Brain microvascular endothelial cell (primary cell): ENCODE results near the gene DDX52.

ENCODE experiments used
- DNase-seq: peaks from one replicate; pipeline ENCODE4 v3.0.0-alpha.2; 2020
- H3K27ac ChIP-seq: fragments of 250-450 bp; sonication (Bioruptor Pico); 2 replicates; pipeline ENCODE4 v1.5.1; 2020; ENCODE audit warnings: mild to moderate bottlenecking, moderate library complexity
- H3K27me3 ChIP-seq: fragments of 250-450 bp; sonication (Bioruptor Pico); replicated peaks from 2 replicates; pipeline ENCODE4 v1.5.1; 2020; ENCODE audit warnings: mild to moderate bottlenecking
- H3K36me3 ChIP-seq: fragments of 250-450 bp; sonication (Bioruptor Pico); replicated peaks from 2 replicates; pipeline ENCODE4 v1.5.1; 2020; ENCODE audit warnings: mild to moderate bottlenecking
- H3K4me3 ChIP-seq: 2 replicates; pipeline ENCODE4 v1.5.1; 2011; ENCODE audit warnings: low read depth, mild to moderate bottlenecking, control low read depth, low read length, moderate library complexity
- in situ Hi-C: cut with HindIII; loops from 2 replicates; pipeline ENCODE4 v1.10.0; 2017; ENCODE audit warnings: low sequenced_read_pairs, low pct_ligation_motif_present
- TF ChIP-seq, protein P1 (sequence below): IDR thresholded peaks from 2 replicates; pipeline ENCODE4 v1.5.1; 2011; ENCODE audit warnings: low read depth, mild to moderate bottlenecking, moderate library complexity, low read length, control low read depth, inconsistent platforms; ENCODE audit errors: missing control alignments

DDX52 gene

DNA sequence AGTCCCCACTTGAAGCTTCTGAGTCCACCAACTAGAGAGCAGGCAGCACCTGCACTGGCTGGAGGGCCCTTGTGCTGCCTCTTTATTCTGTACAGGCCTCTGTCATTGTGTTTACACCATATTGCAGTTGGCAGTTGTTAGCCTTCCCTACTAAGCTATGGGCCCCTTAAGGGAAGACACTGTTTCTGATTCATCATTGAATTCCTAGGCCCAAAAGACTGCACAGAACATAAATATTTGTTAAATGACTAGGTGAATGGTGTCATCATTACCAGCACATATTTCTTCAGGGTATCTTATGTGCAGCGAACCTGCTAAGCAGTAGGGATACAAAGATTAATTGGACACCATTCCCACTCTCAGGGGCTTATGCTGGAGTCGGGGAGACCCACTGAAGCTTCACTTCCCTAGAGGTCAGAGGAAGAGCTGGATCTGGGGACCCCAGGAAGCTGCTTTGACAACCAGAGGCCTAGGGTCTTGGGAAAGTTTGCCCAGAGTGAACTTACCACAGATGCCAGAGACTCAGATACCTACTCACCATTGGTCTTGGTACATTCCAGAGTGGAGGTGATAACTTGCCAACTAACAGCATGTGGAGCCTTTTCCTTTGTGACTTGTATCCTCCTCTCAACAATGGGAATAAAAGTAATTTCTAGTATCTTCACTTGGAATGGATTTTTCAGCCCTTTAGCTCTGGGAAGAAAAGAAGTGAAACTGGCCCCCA lies 28.7 kb upstream of the DDX52 start:
- Histone ChIP-seq H3K27ac (peak overlapping the region; percentile 23), H3K36me3 (no peaks in the 10 kb centered on the region), H3K4me3 (no peak overlapping the region), H3K27me3 (no peaks in the 10 kb centered on the region)
- in situ Hi-C loops = no loop called here
- TF ChIP-seq, protein P1, sequence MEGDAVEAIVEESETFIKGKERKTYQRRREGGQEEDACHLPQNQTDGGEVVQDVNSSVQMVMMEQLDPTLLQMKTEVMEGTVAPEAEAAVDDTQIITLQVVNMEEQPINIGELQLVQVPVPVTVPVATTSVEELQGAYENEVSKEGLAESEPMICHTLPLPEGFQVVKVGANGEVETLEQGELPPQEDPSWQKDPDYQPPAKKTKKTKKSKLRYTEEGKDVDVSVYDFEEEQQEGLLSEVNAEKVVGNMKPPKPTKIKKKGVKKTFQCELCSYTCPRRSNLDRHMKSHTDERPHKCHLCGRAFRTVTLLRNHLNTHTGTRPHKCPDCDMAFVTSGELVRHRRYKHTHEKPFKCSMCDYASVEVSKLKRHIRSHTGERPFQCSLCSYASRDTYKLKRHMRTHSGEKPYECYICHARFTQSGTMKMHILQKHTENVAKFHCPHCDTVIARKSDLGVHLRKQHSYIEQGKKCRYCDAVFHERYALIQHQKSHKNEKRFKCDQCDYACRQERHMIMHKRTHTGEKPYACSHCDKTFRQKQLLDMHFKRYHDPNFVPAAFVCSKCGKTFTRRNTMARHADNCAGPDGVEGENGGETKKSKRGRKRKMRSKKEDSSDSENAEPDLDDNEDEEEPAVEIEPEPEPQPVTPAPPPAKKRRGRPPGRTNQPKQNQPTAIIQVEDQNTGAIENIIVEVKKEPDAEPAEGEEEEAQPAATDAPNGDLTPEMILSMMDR = no peak
- peak; percentile 74 for DNase-seq

DNA sequence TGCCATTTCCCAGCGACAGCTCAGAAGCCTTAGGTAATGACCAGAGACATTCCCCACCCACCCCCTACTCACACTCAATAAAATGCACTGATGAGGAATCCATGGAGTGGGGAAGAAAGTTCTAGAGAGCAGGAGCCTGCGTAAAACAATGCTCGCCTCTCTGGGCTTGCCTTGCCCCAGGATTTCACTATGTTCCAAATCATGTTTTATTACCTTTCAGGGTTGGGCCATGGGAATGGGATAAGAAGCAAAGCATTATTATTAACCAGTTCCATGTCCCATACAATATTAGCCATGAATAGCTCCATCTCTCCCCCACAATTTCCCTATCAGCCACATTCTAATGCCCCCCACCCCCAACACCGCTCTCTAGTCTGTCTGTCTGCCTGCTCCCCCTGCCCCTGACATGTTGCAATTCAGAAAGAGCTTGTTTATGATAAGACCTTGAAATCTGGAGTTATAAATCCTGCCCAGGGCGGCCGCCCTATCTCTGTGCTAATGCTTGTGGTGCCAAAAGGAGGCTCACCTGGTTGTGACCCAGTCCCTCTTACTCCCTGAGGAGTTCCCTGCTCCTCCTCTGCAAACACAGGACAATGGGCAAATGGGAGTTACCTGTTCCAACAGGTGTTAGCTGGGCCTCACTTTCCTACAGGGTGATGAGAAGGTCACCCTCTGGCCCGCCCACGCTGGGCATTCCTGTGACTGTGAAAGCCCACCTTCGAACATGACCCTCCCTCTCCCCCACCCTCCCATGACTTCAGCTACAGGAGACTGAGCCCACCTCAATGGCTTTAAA lies 28.0 kb upstream of the DDX52 start:
- peak overlapping the region; percentile 23 for H3K27ac ChIP-seq
- TF ChIP-seq, protein P1 = no peak
- in situ Hi-C loops = no loop called here
- H3K27me3 ChIP-seq = no peaks in the 10 kb centered on the region
- H3K4me3 ChIP-seq = no peak overlapping the region
- DNase-seq = no peak
- no peaks in the 10 kb centered on the region for H3K36me3 ChIP-seq

DNA sequence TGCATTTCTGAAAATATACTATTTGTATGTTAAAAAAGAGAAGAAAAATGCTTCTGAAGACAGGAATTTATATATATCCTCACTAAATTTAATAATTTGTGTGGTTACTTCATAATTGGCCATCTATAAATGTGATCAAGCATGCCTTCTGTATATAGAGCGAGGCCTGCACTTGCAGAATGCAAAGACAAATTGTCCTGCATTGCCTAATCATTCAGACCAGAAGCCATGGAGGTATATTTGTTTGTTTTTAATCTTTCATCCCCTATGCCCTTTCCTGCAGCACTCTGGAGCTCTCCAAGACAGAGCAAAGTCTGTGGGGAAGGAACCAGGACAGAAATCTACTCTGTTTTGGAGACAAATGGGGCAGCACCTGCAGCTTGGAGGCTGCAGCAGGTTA lies 23.8 kb upstream of the DDX52 start:
- Histone ChIP-seq H3K4me3 (no peak overlapping the region), H3K27me3 (no peaks in the 10 kb centered on the region), H3K36me3 (no peaks in the 10 kb centered on the region), H3K27ac (no peak overlapping the region)
- in situ Hi-C loops = no loop called here
- TF ChIP-seq, protein P1 = no peak
- DNase-seq = no peak

DNA sequence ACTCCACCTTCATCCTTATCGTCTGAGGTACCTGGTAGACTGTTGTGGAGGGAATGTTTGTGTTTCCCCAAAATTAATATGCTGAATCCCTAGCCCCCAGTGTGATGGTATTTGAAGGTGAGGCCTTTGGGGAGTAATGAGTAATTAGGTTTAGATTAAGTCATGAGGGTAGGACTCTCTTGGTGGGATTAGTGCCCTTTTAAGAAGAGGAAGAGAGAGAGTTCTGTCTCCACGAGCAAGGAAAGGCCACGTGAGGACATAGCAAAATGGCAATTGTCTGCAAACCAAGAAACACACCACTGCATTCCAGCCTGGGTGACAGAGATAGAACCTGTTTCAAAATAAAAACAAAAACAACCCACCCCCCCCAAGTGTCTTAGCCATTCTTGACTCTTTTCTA lies 21.0 kb upstream of the DDX52 start:
- Histone ChIP-seq H3K27ac (no peak overlapping the region), H3K36me3 (no peaks in the 10 kb centered on the region), H3K27me3 (no peaks in the 10 kb centered on the region), H3K4me3 (no peak overlapping the region)
- no peak for DNase-seq
- in situ Hi-C loops = no loop called here
- TF ChIP-seq, protein P1 = no peak

GRCh38 chr17:37662353-37662752 lies 19.1 kb upstream of the DDX52 start:
- Histone ChIP-seq H3K4me3 (no peak overlapping the region), H3K27me3 (no peaks in the 10 kb centered on the region), H3K27ac (no peak overlapping the region), H3K36me3 (no peaks in the 10 kb centered on the region)
- DNase-seq = no peak
- TF ChIP-seq, protein P1 = no peak
- in situ Hi-C loops = no loop called here
